ENCODE data around the gene NEGR1.

Gene NEGR1

DNA sequence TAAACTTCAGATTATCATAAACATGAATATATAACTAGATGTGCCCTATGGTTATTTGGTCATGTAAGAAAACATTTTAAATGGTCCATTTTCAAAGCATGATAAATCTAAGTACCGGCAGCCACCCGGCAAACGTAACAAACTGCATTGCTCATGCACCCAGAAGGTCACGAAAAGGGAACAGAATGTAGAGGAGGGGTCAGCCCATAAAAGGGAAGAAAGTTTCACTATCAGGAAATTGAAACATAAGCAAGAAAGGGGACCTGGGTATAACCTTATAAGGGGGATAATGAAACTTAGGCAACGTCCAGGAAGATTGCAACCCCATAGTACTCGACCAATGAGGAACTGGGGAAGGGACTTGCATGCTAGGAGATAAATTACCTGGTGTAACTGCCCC lies 780.3 kb downstream of the NEGR1 start:
- H3K27me3 ChIP-seq (ENCODE audit: insufficient read depth, low read depth) = no peaks in the 10 kb centered on the region

DNA sequence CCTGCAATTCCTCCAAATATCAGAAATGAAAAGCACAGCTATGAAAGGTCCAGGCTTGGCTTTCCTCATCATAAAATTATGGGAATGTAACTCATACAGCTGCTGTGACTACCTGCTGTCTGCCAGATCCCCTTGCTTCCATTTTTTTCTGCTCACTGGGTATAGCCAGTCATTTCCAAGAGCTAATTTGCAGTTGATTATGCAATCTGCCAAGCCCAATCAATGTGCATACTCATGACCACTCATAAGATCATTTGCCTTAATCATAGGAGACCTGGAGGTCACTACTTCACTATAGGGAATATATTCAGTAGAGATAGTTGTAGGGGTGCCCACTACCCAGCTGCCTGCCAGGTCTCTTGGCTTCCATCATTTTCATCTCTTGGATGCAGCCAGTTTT lies 783.8 kb downstream of the NEGR1 start:
- Histone ChIP-seq H3K4me1 (ENCODE audit: low read depth, poor library complexity, severe bottlenecking) (no peaks in the 10 kb centered on the region), H3K36me3 (ENCODE audit: insufficient read depth) (no peaks in the 10 kb centered on the region), H3K27me3 (ENCODE audit: insufficient read depth, low read depth) (no peaks in the 10 kb centered on the region), H3K9ac (no peak overlapping the region), H3K4me3 (IDR thresholded peaks at IDR 0.05; ENCODE audit: insufficient read depth, low read depth, low read length) (no peak overlapping the region), H3K27ac (no peak overlapping the region), H3K4me2 (no peak overlapping the region), H4K20me1 (ENCODE audit: insufficient read depth) (no peaks in the 10 kb centered on the region), H2AFZ (ENCODE audit: low read depth) (no peak overlapping the region), H3K79me2 (ENCODE audit: insufficient read depth, low read depth) (no peaks in the 10 kb centered on the region)
- TF ChIP-seq, protein P1, sequence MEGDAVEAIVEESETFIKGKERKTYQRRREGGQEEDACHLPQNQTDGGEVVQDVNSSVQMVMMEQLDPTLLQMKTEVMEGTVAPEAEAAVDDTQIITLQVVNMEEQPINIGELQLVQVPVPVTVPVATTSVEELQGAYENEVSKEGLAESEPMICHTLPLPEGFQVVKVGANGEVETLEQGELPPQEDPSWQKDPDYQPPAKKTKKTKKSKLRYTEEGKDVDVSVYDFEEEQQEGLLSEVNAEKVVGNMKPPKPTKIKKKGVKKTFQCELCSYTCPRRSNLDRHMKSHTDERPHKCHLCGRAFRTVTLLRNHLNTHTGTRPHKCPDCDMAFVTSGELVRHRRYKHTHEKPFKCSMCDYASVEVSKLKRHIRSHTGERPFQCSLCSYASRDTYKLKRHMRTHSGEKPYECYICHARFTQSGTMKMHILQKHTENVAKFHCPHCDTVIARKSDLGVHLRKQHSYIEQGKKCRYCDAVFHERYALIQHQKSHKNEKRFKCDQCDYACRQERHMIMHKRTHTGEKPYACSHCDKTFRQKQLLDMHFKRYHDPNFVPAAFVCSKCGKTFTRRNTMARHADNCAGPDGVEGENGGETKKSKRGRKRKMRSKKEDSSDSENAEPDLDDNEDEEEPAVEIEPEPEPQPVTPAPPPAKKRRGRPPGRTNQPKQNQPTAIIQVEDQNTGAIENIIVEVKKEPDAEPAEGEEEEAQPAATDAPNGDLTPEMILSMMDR (conservative IDR thresholded peaks at IDR 0.05; ENCODE audit: low read depth, low read length) = no peak

More for the DNA sequence above, 780.3 kb downstream of the NEGR1 start:
- Histone ChIP-seq H3K27ac (no peak overlapping the region), H3K9ac (no peak overlapping the region), H3K4me3 (IDR thresholded peaks at IDR 0.05; ENCODE audit: insufficient read depth, low read depth, low read length) (no peak overlapping the region), H3K4me1 (ENCODE audit: low read depth, poor library complexity, severe bottlenecking) (no peaks in the 10 kb centered on the region), H4K20me1 (ENCODE audit: insufficient read depth) (no peaks in the 10 kb centered on the region), H3K4me2 (no peak overlapping the region), H3K79me2 (ENCODE audit: insufficient read depth, low read depth) (no peaks in the 10 kb centered on the region), H3K36me3 (ENCODE audit: insufficient read depth) (no peaks in the 10 kb centered on the region), H2AFZ (ENCODE audit: low read depth) (no peak overlapping the region)
- TF ChIP-seq, protein P1 (conservative IDR thresholded peaks at IDR 0.05; ENCODE audit: low read depth, low read length) = no peak

DNA sequence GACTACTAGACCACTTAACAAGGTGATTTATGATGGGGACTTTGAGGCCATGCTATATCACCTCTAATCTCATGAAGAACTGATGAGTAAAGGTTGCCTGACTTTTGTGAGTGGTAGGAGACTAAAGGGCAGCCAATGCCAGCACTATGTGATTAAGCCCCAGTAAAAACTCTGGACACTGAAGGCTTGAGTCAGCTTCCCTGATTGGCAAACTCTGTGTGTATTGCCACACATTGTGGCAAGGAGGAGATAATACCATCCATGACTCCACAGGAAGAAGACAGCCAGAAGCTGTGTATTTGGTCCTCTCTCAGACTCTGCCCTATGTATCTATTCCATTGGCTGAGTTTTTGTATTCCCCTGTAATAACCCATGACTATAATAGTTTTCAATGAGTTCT lies 788.2 kb downstream of the NEGR1 start:
- no peaks in the 10 kb centered on the region for H3K79me2 ChIP-seq (ENCODE audit: insufficient read depth, low read depth)
- no peaks in the 10 kb centered on the region for H3K27me3 ChIP-seq (ENCODE audit: insufficient read depth, low read depth)
- no peak overlapping the region for H3K4me2 ChIP-seq
- H3K27ac ChIP-seq = no peak overlapping the region
- no peaks in the 10 kb centered on the region for H4K20me1 ChIP-seq (ENCODE audit: insufficient read depth)
- no peak overlapping the region for H3K4me3 ChIP-seq (IDR thresholded peaks at IDR 0.05; ENCODE audit: insufficient read depth, low read depth, low read length)
- no peak overlapping the region for H2AFZ ChIP-seq (ENCODE audit: low read depth)
- H3K36me3 ChIP-seq (ENCODE audit: insufficient read depth) = no peaks in the 10 kb centered on the region
- TF ChIP-seq, protein P1 (conservative IDR thresholded peaks at IDR 0.05; ENCODE audit: low read depth, low read length) = no peak
- no peak overlapping the region for H3K9ac ChIP-seq
- H3K4me1 ChIP-seq (ENCODE audit: low read depth, poor library complexity, severe bottlenecking) = no peaks in the 10 kb centered on the region

DNA sequence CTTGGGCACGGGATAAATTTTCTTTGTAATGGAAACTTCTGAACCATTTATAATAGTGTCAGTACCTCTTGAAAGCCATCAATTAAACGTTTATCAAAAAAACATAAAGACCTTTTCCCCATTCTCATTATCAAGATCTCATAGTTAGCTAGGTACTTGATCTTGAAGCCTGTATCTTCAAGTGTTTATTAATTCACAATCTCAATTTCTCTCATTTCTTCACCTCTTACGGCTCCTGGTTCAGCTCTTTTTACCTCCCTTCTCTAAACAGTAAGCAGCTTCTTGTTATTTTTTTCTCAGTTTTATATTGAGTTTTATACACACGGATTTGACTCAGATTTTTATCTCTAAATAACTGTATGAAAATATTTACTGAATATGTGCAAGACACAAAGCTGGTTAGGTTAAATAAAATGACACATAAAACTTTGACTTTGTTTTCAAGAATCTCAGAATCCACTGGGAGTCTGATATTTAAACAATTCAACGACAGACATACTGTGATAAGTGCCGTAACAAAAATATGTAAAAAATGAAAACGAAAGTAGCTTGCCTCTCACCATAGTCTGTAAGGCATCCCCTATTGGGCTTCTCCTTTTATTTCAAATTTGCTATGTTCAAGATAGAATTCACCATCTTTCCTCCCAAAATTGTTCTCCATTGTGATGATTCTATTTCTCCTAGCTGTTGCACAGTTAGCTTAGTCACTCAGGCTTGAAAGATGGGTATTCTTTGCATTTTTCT lies 789.9 kb downstream of the NEGR1 start:
- no peaks in the 10 kb centered on the region for H3K79me2 ChIP-seq (ENCODE audit: insufficient read depth, low read depth)
- TF ChIP-seq, protein P1 (conservative IDR thresholded peaks at IDR 0.05; ENCODE audit: low read depth, low read length) = no peak
- H3K9ac ChIP-seq = no peak overlapping the region
- H3K4me1 ChIP-seq (ENCODE audit: low read depth, poor library complexity, severe bottlenecking) = no peaks in the 10 kb centered on the region
- H2AFZ ChIP-seq (ENCODE audit: low read depth) = no peak overlapping the region
- H3K4me2 ChIP-seq = no peak overlapping the region
- no peaks in the 10 kb centered on the region for H3K27me3 ChIP-seq (ENCODE audit: insufficient read depth, low read depth)
- no peaks in the 10 kb centered on the region for H3K36me3 ChIP-seq (ENCODE audit: insufficient read depth)
- no peak overlapping the region for H3K27ac ChIP-seq
- H3K4me3 ChIP-seq (IDR thresholded peaks at IDR 0.05; ENCODE audit: insufficient read depth, low read depth, low read length) = no peak overlapping the region
- no peaks in the 10 kb centered on the region for H4K20me1 ChIP-seq (ENCODE audit: insufficient read depth)

Measured in KMS-11 (cell line).